HG02840 (cell line): Measurements from ENCODE around the gene PCCB.
"Not testable (repeated sequence)": the region's sequence is repeated elsewhere in the genome, so short reads cannot be mapped to it uniquely, and the experiment has no call there.

Experiments
- ATAC-seq: cut with Tn5 transposase; IDR thresholded peaks from one replicate; pipeline ENCODE4 v1.9.1; 2021; ENCODE audit warnings: mild to moderate bottlenecking, moderate library complexity, moderate number of reproducible peaks; ENCODE audit not compliant: unreplicated experiment, low FRiP score

PCCB gene

DNA sequence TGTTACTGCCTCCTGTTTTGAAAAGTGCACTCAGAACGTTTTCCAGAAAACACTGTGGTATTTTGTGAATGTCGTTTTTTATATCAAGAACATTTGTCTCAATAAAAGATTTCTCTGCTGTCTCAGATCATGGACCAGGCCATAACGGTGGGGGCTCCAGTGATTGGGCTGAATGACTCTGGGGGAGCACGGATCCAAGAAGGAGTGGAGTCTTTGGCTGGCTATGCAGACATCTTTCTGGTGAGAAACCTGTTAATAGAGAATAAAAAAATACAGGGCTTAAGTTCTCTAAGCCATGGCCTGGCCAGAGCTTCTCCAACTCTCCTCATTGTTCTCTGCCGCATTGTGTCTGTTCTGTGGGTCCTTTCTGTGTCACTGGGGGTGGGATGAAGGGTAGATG lies 11.7 kb downstream of the PCCB start:
- no peak for ATAC-seq

DNA sequence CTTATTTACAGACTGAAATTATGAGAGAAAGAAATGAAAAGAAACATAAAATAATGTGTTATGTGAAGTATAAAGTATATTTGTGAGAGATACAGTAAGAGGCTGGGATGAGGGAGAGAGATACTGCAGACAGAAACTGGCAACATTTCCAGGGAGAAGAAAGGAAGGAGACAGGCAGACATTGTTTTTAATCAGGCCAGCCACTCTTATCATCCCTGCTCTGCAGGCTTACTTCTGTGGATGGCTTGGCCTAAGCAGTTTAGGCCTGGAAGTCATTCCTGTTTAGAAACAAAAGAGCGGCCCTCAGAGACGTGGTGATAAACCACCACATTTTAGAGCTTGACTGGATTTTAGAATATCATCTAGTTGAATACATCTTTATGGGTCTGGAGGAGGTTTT lies 12.4 kb downstream of the PCCB start:
- no peak for ATAC-seq

DNA sequence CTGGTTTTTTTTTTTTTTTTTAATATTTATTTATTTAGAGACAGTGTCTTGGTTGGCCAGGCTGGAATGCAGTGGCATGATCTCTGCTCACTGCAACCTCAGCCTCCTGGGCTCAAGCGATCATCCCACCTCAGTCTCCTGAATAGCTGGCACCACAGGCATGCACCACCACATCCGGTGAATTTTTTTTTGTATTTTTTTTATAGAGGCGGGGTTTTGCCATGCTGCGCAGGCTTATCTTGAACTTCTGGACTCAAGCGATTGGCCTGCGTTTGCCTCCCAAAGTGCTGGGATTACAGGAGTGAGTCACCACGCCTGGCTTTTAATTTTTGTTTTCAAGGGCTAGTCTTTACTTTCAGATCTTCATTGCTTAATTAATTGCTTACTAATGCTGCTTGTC lies 13.1 kb downstream of the PCCB start:
- no peak for ATAC-seq

DNA sequence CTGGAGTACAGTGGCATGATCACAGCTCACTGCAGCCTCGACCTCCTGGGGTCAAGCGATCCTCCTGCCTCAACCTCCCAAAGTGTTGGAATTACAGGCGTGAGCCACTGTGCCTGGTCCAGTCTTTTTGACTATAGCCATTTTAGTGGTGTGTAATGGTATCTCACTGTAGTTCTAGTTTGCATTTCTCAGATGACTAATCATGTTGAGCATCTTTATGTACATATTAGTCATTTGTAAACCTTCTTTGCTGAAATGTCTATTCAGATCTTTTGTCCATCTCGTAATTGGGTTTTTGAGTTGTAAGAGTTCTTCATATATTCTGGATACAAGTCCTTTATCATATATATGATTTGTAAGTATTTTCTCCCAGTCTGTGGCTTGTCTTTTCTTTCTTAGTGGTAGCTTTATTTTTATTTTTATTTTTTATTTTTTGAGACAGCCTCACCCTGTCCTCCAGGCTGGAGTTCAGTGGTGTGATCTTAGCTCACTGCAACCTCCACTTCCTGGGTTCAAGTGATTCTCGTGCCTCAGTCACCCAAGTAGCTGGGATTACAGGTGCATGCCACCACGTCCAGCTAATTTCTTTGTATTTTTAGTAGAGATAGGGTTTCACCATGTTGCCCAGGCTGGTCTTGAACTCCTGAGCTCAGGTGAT lies 16.5 kb downstream of the PCCB start:
- ATAC-seq = peak; percentile 66

DNA sequence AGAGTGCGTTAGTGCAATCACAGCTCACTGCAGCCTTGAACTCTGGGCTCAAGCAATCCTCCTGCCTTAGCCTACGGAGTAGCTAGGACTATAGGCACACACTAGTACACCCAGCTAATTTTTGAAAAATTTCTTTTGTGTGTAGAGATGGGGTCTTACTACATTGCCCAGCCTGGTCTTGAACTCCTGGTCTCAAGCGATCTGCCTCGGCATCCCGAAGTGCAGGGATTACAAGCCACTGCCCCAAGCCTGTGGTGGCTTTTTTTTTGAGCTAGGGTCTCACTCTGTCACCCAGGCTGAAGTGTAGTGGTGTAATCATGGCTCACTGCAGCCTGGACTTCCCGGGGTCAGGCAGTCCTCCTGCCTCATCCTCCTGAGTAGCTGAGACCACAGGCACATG lies 17.1 kb downstream of the PCCB start:
- no peak for ATAC-seq

DNA sequence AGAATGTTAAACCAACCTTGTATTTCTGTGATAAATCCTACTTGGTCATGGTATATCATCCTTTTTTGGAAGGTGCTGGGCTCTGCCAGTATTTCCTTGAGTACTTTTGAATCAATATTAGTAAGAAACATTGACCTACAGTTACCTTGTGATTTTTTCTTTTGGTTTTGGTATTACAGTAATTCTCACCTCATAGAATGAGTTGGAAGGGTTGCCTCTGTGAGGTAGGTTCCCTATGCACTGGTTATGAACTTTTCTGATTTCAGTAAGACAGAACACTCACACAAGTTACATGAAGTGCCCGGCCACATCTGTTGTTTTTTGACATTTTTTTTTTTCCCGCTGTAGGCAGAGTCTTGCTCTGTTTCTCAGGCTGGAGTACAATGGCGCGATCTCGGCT lies 20.0 kb downstream of the PCCB start:
- no peak for ATAC-seq

DNA sequence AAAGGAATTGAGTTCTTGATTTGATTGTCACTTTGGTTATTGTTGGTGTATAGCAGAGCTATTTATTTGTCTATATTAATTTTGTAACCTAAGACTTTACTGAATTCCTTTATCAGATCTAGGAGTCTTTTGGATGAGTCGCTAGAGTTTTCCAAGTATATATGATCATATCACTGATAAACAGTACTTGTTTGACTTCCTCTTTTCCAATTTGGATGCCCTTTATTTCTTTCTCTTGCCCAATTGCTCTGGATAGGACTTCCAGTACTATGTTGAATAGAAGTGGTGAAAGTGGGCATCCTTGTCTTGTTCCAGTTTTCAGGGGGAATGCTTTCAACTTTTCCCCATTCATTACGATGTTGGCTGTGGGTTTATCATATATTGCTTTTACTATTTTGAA lies 21.5 kb downstream of the PCCB start:
- not testable (repeated sequence) for ATAC-seq

DNA sequence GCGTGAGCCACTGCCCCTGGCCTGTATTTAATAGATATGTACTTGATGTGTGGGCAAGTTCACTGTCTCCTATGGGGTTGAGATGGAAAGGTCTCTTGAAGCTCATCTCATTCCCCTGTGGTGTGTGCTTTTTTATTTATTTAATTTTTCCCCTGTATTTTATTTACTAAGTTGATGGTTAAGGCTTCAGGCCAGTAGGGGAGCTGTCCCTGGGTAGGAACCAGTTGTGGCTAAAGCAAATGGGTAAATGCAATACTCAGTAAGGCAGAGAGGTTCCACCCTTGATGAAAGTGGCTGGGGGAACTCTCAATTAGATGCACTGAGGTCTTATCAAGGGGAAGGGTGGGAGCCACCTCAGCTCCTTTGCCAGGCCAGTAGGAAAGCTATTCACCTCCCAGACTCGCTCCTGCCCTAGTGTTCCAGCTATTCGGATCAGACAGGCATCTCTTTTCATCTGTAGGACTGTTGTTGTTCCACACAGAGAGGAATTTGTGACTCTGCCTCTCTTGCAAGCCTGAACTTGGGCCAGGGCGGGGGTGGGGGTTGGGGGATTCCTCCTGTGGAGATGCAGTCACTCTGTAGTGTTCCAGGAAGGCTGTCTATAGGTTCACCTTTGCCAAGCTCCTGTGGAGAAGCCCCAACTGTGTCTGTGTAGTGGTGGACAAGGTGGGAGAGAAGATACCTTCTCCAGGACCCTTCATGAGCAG lies 26.1 kb downstream of the PCCB start:
- ATAC-seq = no peak

DNA sequence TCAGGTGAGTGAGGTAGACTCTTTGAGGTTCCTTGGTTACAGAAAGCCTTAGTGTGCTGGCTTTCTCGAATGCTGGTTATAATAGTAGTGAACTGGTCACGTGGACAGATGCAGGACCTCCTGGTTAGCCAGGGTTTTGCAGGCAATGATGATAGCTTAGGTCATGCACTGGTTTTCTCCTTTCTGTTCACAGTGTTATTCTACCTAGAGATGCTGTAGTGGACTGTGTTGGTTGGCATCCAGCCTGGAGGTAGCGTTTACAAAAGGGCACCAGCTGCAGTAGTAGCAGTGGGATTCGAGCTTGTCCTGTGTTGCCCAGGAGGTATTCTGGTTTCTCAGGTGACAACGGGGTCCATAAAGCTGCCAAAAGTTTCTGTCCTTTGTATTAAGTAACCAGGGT lies 27.0 kb downstream of the PCCB start:
- ATAC-seq = no peak

DNA sequence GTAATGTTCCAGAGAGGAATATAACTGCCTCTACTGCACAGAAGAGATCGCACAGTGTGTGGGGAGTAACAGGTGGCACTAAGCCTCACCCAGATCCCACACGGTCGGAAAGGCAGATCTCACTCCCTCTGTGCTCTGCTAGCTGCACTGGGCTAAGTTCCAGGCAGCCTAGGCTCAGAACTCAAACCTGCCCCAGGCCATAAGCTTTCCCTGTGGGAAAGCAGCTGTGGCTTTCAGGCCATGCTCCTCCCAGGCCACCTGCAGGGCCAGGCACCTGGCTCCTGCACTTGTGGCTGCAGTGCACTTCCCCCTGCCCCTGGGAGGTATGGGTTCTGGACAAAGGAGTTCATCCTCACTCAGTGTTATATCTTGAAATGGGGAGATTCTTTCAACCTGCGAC lies 27.5 kb downstream of the PCCB start:
- no peak for ATAC-seq

DNA sequence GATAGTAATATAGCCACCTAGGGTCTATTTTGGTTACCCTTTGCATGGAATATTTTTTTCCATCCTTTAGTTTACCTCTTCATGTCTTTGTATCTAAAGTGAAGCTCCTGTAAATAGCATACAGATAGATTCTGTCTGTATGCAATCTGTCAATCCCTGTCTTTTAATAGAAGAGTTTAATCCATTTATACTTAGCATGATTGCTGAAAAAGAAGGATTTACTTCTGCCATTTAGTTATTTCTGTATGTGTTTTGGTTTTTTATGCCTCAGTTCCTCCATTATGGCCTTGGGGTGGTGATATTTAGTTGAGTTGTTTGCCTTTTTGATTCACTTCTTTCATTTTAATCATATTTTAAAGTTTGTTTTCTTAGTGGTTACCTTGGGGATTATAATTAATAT lies 29.0 kb downstream of the PCCB start:
- ATAC-seq = no peak

DNA sequence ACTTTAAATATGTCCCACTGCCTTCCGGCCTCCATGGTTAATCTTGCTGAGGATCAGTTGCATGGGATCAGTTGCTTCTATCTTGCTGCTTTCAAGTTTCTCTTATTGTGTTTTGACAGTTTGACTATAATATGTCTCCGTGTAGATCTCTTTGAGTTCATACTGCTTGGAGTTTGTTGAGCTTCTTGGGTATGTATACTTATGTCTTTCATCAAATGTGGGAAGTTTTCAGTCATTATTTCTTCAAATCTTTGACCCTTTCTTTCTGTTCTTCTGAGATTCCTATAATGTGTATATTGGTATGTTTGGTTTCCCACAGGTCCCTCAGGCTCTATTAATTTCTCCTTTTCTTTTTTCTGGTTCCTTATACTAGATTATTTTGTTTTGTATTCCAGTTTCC lies 30.8 kb downstream of the PCCB start:
- ATAC-seq = no peak

DNA sequence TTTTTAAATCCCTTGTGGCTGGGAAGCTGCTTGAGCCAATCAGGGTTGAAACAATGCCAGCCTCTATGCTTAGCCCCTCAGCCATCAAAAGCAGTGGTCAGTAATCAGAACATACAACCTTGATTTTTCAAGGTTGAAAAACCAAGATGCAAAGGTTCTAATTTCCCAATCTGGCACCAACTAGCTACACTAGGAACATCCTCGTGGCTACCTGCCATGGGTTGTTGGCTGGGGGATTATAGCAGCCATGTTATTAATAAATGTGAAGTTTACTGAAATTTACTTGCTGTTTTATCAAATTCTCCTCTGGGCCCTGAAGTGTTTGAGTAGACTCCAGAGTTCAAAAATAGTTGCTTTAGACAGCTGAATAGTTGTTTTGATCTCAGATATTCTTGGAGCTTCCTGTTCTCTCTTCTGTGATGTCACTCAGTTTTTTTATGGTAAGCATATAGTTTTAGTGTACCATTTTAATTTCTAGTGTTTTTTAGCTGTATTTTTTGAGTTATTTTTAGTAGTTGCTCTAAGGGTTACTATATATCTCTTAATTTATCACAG lies 31.9 kb downstream of the PCCB start:
- no peak for ATAC-seq

DNA sequence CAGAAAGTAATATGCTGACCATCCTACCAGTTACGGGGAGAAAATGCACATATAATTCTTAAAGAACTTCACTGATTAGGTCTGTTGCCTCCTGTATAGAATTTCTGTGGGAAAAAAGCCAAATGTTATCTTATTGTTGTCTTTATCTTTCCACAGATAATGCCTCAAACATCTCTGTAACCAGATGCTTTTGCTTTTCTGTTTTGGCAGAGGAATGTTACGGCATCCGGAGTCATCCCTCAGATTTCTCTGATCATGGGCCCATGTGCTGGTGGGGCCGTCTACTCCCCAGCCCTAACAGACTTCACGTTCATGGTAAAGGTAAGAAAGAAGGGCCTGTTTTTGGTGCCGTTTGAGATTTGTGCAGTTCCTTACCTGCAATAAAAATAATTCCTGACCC lies 33.5 kb downstream of the PCCB start:
- no peak for ATAC-seq

DNA sequence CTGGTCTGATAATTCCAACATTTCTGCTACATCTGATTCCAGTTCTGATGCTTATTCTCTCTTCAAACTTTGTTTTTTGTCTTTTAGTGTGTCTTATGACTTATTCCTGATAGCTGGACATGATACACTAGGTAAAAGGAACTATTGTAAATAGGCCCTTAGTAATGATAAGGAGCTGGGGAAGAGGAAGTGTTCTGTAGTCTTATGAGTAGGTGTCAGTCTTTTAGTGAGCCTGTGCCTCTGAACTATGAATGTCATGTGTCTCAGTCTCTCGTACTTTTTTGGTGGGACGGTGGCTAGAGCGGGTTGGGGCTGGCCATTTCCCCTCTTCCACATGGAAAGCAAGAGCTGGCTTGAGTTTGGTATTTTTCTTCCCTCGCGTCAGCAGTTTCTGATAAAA lies 41.2 kb downstream of the PCCB start:
- ATAC-seq = no peak

DNA sequence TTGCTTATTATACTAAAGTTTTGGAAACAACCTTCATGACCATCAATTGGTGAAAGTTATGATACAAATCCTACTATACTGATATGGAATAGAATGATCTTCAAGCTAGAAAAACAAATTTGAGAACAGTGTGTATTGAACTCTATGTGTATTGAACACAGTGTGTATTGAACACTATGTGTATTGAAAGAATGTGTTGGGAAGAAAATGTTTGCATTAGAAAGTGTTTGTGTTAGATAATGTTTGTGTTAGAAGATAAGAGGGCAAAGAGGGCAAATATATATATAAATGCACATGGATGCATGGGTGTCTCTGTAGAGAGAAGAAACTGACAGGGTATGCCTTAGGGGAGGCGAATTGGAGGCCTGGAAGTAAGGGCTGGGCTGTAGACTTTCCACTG lies 42.4 kb downstream of the PCCB start:
- ATAC-seq = no peak

DNA sequence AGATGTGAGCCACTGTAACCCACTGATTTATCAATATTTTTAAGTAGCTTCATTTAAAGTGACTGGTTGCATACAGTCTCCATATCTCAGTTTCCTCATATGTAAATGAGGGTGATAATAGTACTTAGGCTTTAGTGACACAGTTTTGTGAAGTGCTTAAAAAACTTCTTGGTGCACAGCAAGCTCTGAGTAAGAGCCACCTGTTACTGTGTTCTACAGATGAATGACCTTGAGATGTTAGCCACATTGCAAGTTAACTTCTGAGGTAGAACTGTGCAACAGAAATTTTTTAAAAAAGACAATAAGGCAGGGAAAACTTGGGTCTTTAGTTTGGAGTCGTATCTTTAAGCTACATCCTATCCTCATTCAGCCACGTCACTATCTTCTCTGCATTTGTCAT lies 43.1 kb downstream of the PCCB start:
- no peak for ATAC-seq

DNA sequence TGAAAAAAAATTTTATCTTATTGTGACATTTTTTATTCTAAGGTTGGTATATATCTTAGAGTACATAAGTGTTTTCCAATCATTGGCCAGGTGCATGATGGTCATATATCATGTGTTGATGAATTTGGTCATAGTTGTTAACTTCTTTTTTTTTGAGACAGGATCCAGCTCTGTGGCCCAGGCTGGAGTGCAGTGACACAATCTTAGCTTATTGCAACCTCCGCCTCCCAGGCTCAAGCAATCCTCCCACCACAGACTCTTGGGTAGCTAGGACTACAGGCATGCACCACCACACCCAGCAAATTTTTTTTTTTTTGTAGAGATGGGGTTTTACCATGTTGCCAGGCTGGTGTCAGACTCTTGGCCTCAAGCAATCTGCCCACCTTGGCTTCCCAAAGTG lies 44.0 kb downstream of the PCCB start:
- ATAC-seq = no peak

DNA sequence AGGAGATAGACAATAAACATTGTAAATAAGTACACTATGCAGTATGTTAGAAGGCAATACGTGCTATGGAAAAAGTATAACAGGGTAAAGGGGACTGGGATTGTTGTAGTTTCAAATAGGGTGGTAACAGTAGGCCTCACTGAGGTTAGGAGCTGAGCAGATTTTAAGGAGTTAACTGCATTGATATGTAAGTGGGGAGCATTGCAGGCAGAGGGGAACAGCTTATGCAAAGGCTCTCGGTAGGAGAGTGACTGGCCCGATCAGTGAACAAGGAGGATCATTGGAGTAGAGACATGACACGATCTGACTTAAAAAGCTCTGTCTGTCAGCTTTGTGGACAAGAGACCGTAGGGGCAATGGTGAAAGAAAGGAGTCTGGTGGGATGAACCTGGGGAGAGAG lies 46.8 kb downstream of the PCCB start:
- ATAC-seq = no peak

DNA sequence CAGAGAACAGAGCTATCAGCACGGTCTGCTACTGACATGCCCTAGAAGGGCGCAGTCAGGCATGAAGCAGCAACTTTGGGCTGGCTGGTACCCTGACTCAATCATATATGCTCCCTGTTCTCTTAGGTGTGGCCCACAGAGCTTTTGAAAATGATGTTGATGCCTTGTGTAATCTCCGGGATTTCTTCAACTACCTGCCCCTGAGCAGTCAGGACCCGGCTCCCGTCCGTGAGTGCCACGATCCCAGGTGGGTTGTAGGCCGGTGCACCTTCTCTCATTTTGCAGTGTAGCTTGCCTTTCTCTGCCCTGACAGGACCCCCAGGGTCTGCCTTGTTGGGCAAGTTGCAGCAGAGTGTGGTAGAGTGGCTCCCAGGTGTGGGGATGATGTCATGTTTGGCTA lies 47.7 kb downstream of the PCCB start:
- ATAC-seq = no peak

DNA sequence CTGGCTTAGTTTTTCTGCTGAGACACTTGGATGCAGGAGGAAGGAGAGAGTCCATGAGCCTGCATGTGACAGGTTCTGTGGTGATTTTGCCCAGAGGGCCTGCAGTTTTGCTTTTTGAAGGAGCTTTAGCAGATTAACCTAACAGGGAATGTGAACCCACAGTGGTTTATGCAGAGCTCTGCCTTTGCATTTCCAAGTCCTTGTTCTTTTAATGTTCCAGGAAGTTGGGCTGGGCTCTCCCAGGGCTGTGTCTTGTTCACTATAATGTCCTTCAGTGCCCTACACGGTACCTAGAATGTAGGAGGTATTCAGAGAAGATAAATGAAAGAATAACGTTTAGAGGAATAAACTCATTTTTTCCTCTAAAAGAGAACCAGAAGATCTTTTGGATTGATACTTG lies 50.3 kb downstream of the PCCB start:
- no peak for ATAC-seq

DNA sequence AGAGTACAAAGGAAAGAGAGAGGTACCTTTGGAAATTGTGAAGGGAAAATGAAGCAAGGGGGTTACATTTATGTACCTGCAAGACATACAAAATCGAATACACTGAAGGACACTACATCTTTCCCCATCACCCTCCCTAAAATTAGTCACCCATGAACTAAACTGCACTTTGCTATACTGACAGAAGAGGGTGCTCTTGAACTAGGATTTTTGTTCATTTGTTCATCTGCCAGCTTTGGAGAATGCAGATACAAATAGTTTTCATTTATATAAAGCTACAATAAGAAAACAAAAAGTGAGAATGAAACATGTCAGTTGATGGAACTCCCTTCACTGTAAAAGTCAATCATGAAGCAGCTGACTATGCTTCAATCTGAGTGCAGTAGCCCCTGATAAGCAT lies 55.7 kb downstream of the PCCB start:
- ATAC-seq = no peak
